ENCODE data around the gene TRPC4AP.

DNA sequence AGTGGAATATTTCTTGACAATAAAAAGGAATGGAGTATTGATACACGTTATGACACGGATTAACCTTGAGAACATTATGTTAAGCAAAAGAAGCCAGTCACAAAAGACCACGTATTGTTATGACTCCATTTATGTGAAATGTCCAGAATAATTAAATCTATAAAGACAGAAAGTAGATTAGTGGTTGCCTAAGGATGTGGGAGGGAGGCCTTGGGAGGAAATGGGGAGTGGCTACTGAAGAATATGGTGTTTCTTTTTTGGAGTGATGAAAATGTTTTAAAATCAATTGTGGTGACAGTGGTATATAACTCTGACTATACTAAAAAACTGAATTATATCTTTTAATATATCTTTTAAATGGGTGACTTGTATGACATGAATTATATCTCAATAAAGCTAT lies 30.1 kb downstream of the TRPC4AP start:
- no peak for TF ChIP-seq CTCF (IDR thresholded peaks at IDR 0.05)
- TF ChIP-seq POLR2A (IDR thresholded peaks at IDR 0.05), result no peak
